ENCODE data around the gene AMER3.

Gene AMER3

DNA sequence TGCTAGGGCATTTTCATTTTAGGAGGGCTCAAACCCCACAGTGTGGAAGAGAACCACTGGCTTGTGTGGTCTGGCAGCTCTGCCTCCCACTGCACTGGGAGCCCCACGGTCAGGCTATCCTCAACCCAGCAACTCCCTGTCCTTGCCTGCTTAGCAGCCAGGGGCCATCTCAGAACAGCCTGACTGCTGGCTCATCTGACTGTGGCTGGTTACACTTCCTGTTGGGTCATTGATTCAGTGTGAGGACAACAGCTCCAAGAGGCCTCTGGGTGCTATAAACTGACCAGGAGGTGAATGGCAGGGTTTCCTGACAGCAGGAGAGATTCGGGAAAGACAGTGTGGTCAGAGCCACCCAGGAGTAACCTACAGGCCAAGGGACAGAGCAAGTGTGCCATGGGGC lies 40.1 kb downstream of the AMER3 start:
- H3K27ac ChIP-seq (ENCODE audit: low read length, poor library complexity, severe bottlenecking): no peak overlapping the region
- 32% methylated on average over 2 of the region's 2 CpGs for WGBS

DNA sequence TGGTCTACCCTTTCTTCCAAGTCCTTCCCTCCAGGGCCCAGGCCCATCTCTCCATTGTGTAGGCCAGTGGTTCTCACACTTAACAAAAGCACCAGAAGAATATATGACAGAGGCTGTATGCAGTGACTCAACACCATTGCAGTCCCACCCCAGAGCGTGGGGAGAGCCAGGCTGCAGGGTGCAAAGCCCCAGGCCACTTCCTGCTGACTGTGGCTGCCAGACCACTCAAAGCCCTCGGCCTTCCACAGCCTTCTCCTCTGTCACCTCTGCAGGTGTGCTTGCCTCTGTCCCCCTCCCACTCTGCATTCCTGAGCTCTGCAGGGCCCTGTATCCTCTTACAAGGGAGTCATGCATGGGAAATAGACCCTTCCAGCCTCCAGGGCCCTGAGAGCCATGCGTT lies 41.0 kb downstream of the AMER3 start:
- Histone ChIP-seq H2AFZ (ENCODE audit: low read depth, low read length) (no peak overlapping the region), H3K4me3 (ENCODE audit: insufficient read depth in 1 of 2, low read depth in 1 of 2, low read length in 2 of 2) (no peak overlapping the region), H3K36me3 (ENCODE audit: control insufficient read depth in 1 of 2, insufficient read depth in 2 of 2, low read depth in 1 of 2, low read length in 2 of 2) (no peaks in the 10 kb centered on the region), H3K79me1 (replicated peaks; ENCODE audit: low read length, poor library complexity, severe bottlenecking) (no peaks in the 10 kb centered on the region), H2BK120ac (ENCODE audit: low read depth, low read length) (no peak overlapping the region), H3K23ac (ENCODE audit: low read length in 2 of 2) (no peak overlapping the region), H3K4me2 (ENCODE audit: low read length, poor library complexity, severe bottlenecking) (no peak overlapping the region), H3K27me3 (ENCODE audit: control insufficient read depth in 1 of 2, insufficient read depth in 1 of 2, low read length in 2 of 2) (peaks cover 0 to 31% of the 10 kb centered on the region in 2 experiments), H3K9ac (ENCODE audit: low read length) (no peak overlapping the region), H2BK12ac (ENCODE audit: low read length in 2 of 2) (no peak overlapping the region), H3K14ac (ENCODE audit: low read length in 2 of 2) (no peak overlapping the region), H2AK5ac (ENCODE audit: low read length, severe bottlenecking) (no peak overlapping the region), H3K9me3 (ENCODE audit: control insufficient read depth, low read length) (no peaks in the 10 kb centered on the region), H3K4ac (ENCODE audit: low read depth in 1 of 2, low read length in 2 of 2) (no peak overlapping the region), H4K91ac (ENCODE audit: low read length) (no peak overlapping the region), H3K27ac (ENCODE audit: low read length, poor library complexity, severe bottlenecking) (no peak overlapping the region), H4K8ac (ENCODE audit: low read length) (no peak overlapping the region), H3K18ac (ENCODE audit: low read depth in 1 of 2, low read length in 2 of 2) (no peak overlapping the region), H2BK5ac (ENCODE audit: low read depth, low read length, poor library complexity, severe bottlenecking) (no peak overlapping the region), H2BK15ac (ENCODE audit: low read depth, poor library complexity, severe bottlenecking) (no peak overlapping the region), H3K4me1 (ENCODE audit: control insufficient read depth, insufficient read depth, low read depth, low read length) (peaks cover 15% of the 10 kb centered on the region)
- DNase-seq: no peak
- 60% methylated on average over 3 of the region's 3 CpGs for WGBS

More for the DNA sequence above, 40.1 kb downstream of the AMER3 start:
- no peak overlapping the region for H2BK120ac ChIP-seq (ENCODE audit: low read depth, low read length)
- peaks cover 0 to 33% of the 10 kb centered on the region in 2 experiments for H3K27me3 ChIP-seq (ENCODE audit: control insufficient read depth in 1 of 2, insufficient read depth in 1 of 2, low read length in 2 of 2)
- no peaks in the 10 kb centered on the region for H3K79me1 ChIP-seq (replicated peaks; ENCODE audit: low read length, poor library complexity, severe bottlenecking)
- no peak overlapping the region for H2BK15ac ChIP-seq (ENCODE audit: low read depth, poor library complexity, severe bottlenecking)
- H3K9ac ChIP-seq (ENCODE audit: low read length): no peak overlapping the region
- H4K91ac ChIP-seq (ENCODE audit: low read length): no peak overlapping the region
- H2BK5ac ChIP-seq (ENCODE audit: low read depth, low read length, poor library complexity, severe bottlenecking): no peak overlapping the region
- H3K4me2 ChIP-seq (ENCODE audit: low read length, poor library complexity, severe bottlenecking): no peak overlapping the region
- no peak overlapping the region for H2AFZ ChIP-seq (ENCODE audit: low read depth, low read length)
- DNase-seq: no peak
- H3K23ac ChIP-seq (ENCODE audit: low read length in 2 of 2): no peak overlapping the region
- H3K14ac ChIP-seq (ENCODE audit: low read length in 2 of 2): no peak overlapping the region
- H2AK5ac ChIP-seq (ENCODE audit: low read length, severe bottlenecking): no peak overlapping the region
- no peaks in the 10 kb centered on the region for H3K36me3 ChIP-seq (ENCODE audit: control insufficient read depth in 1 of 2, insufficient read depth in 2 of 2, low read depth in 1 of 2, low read length in 2 of 2)
- H3K4ac ChIP-seq (ENCODE audit: low read depth in 1 of 2, low read length in 2 of 2): no peak overlapping the region
- no peak overlapping the region for H3K18ac ChIP-seq (ENCODE audit: low read depth in 1 of 2, low read length in 2 of 2)
- peaks cover 15% of the 10 kb centered on the region for H3K4me1 ChIP-seq (ENCODE audit: control insufficient read depth, insufficient read depth, low read depth, low read length)
- no peak overlapping the region for H3K4me3 ChIP-seq (ENCODE audit: insufficient read depth in 1 of 2, low read depth in 1 of 2, low read length in 2 of 2)
- no peak overlapping the region for H2BK12ac ChIP-seq (ENCODE audit: low read length in 2 of 2)
- H4K8ac ChIP-seq (ENCODE audit: low read length): no peak overlapping the region
- H3K9me3 ChIP-seq (ENCODE audit: control insufficient read depth, low read length): no peaks in the 10 kb centered on the region

DNA sequence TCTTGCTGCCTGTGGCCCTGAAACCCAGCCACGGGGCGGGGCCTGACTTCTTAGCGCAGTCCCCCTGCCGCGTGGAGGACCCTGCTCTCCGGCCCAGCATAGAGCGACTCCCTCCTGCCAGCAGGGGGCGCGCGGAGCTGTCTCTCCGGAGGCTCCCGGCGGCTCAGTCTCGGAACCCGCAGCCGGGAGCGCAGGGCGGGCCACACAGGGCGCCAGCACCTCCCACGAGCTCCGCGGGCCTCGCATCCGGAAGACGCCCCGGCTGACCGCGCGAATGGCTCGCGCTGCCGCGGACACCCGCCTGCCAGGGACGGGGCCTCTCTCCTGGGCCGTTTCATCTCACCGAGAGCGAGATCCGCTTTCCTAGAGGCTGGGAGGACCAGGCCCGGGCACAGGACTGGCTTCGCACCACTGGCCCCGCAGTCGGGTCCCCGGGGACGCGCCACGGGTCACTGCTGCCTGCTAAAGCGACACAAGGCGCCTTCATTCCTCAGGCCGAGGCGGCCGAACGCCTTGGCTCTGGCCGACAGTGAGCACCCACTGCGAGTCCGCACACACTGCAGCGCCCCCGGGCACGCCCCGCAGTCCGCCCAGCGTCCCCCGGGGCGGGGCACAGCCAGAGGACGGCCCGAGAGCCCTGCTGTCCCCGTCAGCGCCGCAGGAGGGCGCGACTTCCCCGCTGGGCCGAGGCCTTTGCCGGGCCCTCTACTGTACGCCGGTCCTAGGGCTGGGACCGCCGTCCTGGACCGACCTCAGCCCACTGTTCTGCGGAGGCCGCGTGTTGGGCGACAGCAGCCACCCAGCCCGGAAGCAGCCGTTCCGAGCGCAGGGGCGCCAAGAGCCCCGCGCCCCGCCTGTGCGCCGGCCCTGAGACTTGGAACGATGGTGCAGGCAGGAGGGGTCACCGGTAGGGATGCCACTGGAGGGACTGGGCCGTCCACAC lies 42.4 kb downstream of the AMER3 start:
- under 1% methylated on average over 91 of the region's 96 CpGs for WGBS
- Histone ChIP-seq H2BK120ac (ENCODE audit: low read depth, low read length) (peak overlapping the region; percentile 61), H4K8ac (ENCODE audit: low read length) (peak overlapping the region; percentile 97), H2AFZ (ENCODE audit: low read depth, low read length) (peak overlapping the region; percentile 97), H2AK5ac (ENCODE audit: low read length, severe bottlenecking) (no peak overlapping the region), H2BK12ac (ENCODE audit: low read length in 2 of 2) (peak overlapping the region; percentile 29 to 54), H3K36me3 (ENCODE audit: control insufficient read depth in 1 of 2, insufficient read depth in 2 of 2, low read depth in 1 of 2, low read length in 2 of 2) (no peaks in the 10 kb centered on the region), H2BK15ac (ENCODE audit: low read depth, poor library complexity, severe bottlenecking) (peak overlapping the region; percentile 80), H3K9ac (ENCODE audit: low read length) (peak overlapping the region; percentile 93), H2BK5ac (ENCODE audit: low read depth, low read length, poor library complexity, severe bottlenecking) (peak overlapping the region; percentile 53), H3K4ac (ENCODE audit: low read depth in 1 of 2, low read length in 2 of 2) (peak overlapping the region; percentile 32 to 75), H3K4me3 (ENCODE audit: insufficient read depth in 1 of 2, low read depth in 1 of 2, low read length in 2 of 2) (peak overlapping the region; percentile 80 to 94), H3K14ac (ENCODE audit: low read length in 2 of 2) (peak overlapping the region in 1 of 2 experiments; percentile 96), H3K9me3 (ENCODE audit: control insufficient read depth, low read length) (no peaks in the 10 kb centered on the region), H3K4me1 (ENCODE audit: control insufficient read depth, insufficient read depth, low read depth, low read length) (peaks cover 15% of the 10 kb centered on the region), H3K79me1 (replicated peaks; ENCODE audit: low read length, poor library complexity, severe bottlenecking) (no peaks in the 10 kb centered on the region), H3K27ac (ENCODE audit: low read length, poor library complexity, severe bottlenecking) (peak overlapping the region; percentile 55), H3K18ac (ENCODE audit: low read depth in 1 of 2, low read length in 2 of 2) (peak overlapping the region; percentile 83 to 99), H3K27me3 (ENCODE audit: control insufficient read depth in 1 of 2, insufficient read depth in 1 of 2, low read length in 2 of 2) (peaks cover 0 to 24% of the 10 kb centered on the region in 2 experiments), H3K23ac (ENCODE audit: low read length in 2 of 2) (no peak overlapping the region), H4K91ac (ENCODE audit: low read length) (peak overlapping the region; percentile 83), H3K4me2 (ENCODE audit: low read length, poor library complexity, severe bottlenecking) (peak overlapping the region; percentile 94)
- peak; percentile 79 for DNase-seq

DNA sequence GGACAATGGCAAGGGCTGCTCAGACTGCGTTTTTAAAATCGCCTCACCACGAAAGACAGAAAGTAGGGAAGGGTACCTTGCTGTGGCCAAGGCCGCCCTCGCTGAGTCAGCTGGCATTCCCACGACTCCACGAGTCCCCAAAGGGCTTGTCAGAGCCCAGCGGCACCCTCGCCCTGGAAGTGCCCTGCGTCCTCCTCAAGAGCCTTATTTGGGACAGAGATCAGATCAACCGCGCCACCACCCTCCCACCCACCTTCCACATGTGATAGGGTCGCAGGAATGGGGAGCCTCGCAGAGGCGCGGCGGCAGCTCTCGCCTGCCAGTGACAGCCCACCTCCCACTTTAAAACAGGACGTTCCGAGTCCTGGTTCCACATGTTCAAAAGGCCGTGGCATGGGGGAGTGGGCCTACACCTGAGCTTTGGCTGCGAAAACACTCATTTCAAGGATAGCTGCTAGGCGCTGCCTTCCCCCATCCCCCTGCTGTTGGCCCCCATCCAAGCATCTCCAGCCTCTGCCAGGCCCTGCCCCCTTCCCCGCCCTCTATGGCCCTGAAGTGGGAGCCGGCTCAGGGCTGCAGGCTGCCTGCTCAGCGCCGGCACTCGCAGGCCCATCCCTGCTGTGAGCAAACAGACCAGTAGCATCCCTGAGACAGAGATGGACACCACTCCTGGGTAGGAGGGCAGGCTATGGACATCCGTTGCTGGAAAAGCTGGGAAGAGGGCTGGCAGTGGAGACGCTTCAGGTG lies 43.3 kb downstream of the AMER3 start:
- Histone ChIP-seq H3K9me3 (ENCODE audit: control insufficient read depth, low read length) (no peaks in the 10 kb centered on the region), H3K14ac (ENCODE audit: low read length in 2 of 2) (peak overlapping the region in 1 of 2 experiments; percentile 55), H3K4me3 (ENCODE audit: insufficient read depth in 1 of 2, low read depth in 1 of 2, low read length in 2 of 2) (peak overlapping the region; percentile 80 to 94), H3K79me1 (replicated peaks; ENCODE audit: low read length, poor library complexity, severe bottlenecking) (no peaks in the 10 kb centered on the region), H3K27ac (ENCODE audit: low read length, poor library complexity, severe bottlenecking) (no peak overlapping the region), H3K9ac (ENCODE audit: low read length) (peak overlapping the region; percentile 93), H2BK5ac (ENCODE audit: low read depth, low read length, poor library complexity, severe bottlenecking) (no peak overlapping the region), H2BK120ac (ENCODE audit: low read depth, low read length) (no peak overlapping the region), H4K8ac (ENCODE audit: low read length) (peak overlapping the region; percentile 45), H3K23ac (ENCODE audit: low read length in 2 of 2) (no peak overlapping the region), H2AK5ac (ENCODE audit: low read length, severe bottlenecking) (no peak overlapping the region), H3K36me3 (ENCODE audit: control insufficient read depth in 1 of 2, insufficient read depth in 2 of 2, low read depth in 1 of 2, low read length in 2 of 2) (no peaks in the 10 kb centered on the region), H2BK12ac (ENCODE audit: low read length in 2 of 2) (no peak overlapping the region), H3K27me3 (ENCODE audit: control insufficient read depth in 1 of 2, insufficient read depth in 1 of 2, low read length in 2 of 2) (peaks cover 0 to 19% of the 10 kb centered on the region in 2 experiments), H4K91ac (ENCODE audit: low read length) (peak overlapping the region; percentile 41), H2BK15ac (ENCODE audit: low read depth, poor library complexity, severe bottlenecking) (no peak overlapping the region), H3K4ac (ENCODE audit: low read depth in 1 of 2, low read length in 2 of 2) (no peak overlapping the region), H2AFZ (ENCODE audit: low read depth, low read length) (peak overlapping the region; percentile 95), H3K4me2 (ENCODE audit: low read length, poor library complexity, severe bottlenecking) (peak overlapping the region; percentile 94), H3K18ac (ENCODE audit: low read depth in 1 of 2, low read length in 2 of 2) (peak overlapping the region in 1 of 2 experiments; percentile 59), H3K4me1 (ENCODE audit: control insufficient read depth, insufficient read depth, low read depth, low read length) (peaks cover 15% of the 10 kb centered on the region)
- DNase-seq: peak; percentile 1
- WGBS: 11% methylated on average over 30 of the region's 30 CpGs
